ENCODE data around the gene ASRGL1.
"Not testable (repeated sequence)": the region's sequence is repeated elsewhere in the genome, so short reads cannot be mapped to it uniquely, and the experiment has no call there.

Gene ASRGL1

GRCh38 chr11:62353841-62354240, 16.6 kb downstream of the ASRGL1 start:
- DNase-seq: no peak

GRCh38 chr11:62358273-62358672, 21.0 kb downstream of the ASRGL1 start:
- no peak for DNase-seq

DNA sequence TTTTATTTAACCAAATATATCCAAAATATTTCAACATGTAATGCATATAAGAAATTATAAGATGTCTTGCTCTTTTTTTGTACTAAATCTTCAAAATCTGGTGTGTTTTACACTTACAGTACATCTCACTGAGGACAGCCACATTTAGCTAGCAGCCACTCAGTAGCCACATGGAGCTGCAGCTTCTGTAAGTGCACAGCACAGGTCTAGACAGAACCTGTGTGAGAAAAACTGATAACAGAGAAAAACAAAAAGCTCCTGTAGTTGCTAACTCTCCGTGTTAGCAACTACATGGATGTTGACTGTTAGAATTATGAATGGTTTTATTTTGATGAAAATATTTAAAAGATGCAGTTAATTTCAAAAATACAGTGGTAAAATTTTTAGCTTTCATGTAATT, 22.2 kb downstream of the ASRGL1 start:
- DNase-seq: no peak

- no peak for DNase-seq
These were observed 23.4 kb downstream of the ASRGL1 start for GRCh38 chr11:62360685-62361084.

- not testable (repeated sequence) for DNase-seq
These were observed 31.7 kb downstream of the ASRGL1 start for GRCh38 chr11:62368861-62369477.

DNA sequence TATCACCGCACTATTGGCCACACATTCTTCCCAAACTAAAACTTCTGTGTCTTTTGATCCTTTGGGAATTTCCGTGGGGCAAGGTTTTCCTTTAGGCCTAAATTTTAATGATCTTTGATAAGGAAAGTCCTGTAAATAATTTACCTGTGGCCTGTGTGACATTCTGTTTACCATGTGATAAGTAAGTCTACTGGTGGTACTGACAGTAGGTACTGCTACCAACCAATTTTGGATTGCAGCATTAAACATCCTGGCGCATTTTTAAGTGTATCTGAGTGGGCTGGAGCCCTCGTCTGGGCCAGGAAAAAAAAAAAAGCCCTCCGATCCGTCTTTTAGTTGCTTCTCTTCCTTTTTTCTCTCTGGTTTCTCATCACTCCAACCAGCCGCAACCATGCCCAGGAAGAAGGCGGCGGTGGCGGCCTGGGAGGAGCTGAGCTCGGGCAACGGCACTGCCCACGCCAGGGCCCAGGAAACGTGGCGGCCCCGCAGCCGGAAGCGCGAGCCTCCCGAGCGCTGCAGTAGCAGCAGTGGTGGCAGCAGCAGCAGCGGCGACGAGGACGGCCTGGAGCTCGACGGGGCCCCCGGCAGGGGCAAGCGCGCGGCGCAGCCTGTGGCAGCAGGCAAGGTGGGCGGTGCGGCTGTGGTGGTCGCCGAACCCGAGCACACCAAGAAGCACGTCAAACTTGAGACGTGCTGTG, 33.6 kb downstream of the ASRGL1 start:
- no peak for DNase-seq

DNA sequence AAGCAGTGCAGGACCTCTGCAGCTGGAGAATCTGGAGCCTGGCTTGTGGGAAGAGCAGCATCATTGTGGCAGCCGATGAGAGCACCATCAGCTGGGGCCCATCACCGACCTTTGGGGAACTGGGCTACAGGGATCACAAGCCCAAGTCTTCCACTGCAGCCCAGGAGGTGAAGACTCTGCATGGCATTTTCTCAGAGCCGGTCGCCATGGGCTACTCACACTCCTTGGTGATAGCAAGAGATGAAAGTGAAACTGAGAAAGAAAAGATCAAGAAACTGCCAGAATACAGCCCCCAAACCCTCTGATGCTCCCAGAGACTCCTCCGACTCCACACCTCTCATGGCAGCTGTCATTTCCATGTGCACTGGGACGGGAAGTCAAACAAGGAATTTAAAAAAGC, 35.6 kb downstream of the ASRGL1 start:
- no peak for DNase-seq

DNA sequence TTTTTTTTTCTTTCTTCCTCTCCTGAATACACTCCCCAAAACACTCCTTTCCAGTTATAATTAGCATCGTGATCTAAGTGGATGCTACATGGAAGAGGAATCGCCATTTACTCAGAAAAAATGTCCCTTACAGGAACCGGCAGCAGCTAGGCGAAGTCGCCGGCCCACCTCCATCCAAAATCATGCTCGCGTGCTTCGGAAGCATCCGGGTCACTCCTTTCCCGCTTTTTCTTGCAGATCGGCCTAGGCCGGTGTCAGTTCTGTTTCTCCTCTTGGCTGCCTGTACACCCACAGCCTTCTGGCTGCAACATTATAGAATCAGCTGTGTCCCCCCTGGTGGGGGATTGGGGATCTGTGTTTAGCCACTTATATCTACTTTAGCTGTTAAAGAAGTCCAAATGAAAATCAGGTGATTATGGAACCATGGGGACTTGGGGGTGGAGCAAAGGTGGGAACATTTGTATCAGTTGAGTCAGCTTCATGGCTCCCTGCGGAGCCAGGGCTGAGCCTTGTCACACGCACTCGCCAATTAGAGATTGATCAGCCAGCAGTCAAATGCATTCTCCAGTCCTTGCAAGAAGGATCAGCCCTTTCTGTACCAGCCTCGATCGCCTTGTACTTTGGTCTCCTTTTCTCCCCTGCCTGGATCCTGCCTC, 36.3 kb downstream of the ASRGL1 start:
- no peak for DNase-seq

GRCh38 chr11:62374801-62375200, 37.6 kb downstream of the ASRGL1 start:
- no peak for DNase-seq

DNA sequence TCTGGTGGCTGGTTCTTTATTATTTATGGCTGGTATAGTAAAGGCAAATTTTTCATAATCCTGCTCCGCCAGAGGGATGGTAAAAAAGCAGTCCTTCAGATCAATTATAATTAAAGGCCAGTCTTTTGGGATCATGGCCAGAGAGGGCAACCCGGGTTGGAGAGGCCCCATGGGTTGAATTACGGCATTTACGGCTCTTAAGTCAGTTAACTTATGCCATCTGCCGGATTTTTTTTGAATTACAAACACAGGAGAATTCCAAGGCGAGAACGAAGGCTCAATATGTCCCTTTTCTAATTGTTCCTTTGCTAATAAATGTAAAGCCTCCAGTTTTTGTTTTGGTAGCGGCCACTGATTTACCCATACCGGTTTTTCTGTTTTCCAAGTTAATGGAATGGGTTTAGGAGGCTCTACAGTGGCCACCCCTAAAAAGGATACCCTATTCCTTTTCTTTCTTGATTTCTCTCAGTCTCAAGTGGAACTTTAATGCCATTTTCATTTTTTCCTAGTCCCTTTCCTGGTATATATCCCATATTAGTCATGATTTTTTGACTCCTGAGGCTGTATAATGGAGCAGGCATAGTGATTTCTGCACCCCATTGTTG, 41.3 kb downstream of the ASRGL1 start:
- DNase-seq: peak; percentile 14 to 62

DNA sequence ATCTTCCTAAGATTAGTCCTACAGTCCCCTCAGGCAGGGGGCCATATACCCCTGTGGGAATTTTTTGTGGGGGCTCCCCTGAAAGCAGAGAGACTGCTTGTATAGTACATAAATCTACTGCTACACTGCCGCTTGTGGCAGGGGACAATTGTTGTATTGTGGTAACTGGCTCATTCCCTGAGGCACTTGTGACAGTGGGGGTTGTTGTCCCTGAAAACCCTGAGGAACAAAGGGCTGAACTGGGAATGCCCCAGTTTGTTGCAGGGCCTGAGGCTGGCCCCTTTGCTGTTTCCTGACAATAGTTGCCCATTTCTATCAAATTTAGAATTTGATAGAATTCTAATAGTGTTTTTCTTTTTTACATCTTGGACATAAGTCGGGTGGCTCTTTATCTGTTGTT, 42.3 kb downstream of the ASRGL1 start:
- not testable (repeated sequence) for DNase-seq

GRCh38 chr11:62380821-62381245, 43.6 kb downstream of the ASRGL1 start:
- peak; percentile 51 to 70 for DNase-seq

DNA sequence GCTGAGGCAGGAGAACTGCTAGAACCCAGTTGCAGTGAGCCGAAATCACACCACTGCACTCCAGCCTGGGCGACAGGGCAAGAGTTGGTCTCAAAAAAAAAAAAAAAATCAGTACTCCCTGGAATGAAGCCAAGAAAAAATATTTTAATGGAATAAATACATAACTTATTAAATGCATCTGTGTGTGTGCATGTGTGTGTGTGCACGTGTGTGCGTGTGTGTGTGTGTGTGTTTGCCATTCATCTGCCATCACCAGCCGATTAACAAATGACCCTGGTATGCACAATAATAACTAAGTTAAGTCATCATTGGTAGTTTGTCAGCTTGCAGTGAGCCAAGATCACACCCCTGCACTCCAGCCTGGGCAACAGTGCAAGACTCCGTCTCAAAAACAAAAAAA, 46.6 kb downstream of the ASRGL1 start:
- no peak for DNase-seq

GRCh38 chr11:62386083-62386482, 48.8 kb downstream of the ASRGL1 start:
- not testable (repeated sequence) for DNase-seq

GRCh38 chr11:62387381-62387780, 50.1 kb downstream of the ASRGL1 start:
- DNase-seq: no peak

- no peak for DNase-seq
These were observed 51.8 kb downstream of the ASRGL1 start for GRCh38 chr11:62388999-62389398.

DNA sequence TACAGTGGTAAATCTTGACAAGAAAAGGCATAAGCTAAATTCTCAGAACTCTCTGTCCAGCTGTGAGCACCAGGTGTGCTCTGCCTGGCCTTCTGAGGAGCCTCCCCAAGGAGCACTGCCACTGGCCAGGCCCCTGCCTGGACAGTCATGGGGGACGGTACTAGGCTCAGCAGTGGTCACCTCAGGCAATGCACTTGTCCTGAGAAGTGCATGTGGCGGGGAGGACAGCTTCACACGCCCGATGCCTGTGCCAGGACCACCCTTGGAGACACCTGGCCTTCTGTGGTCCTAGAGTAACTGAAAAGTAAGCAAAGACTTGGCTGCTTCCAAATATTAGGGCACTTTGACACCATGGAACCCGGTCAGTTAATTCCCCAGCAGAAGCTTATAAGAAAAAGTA, 53.0 kb downstream of the ASRGL1 start:
- DNase-seq: no peak

DNA sequence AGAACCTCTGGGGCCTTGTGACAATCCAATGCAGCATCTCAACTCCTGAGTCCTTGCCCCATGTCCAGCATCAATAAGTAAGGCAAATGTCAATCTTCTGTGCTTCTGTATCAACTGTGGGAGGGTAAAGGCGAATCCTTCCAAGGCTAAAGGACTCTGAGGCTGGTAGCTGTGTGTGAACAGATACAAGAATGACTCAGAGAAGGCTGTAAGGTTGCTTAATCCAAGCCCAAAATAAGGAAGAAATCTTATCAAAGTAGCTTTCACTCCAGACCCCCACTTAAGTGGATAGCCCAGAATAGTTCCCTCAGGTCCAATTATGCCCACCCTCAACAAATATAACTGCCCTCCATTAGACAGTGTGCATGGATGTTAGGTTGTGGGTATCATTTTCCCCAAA, 53.5 kb downstream of the ASRGL1 start:
- DNase-seq: no peak

DNA sequence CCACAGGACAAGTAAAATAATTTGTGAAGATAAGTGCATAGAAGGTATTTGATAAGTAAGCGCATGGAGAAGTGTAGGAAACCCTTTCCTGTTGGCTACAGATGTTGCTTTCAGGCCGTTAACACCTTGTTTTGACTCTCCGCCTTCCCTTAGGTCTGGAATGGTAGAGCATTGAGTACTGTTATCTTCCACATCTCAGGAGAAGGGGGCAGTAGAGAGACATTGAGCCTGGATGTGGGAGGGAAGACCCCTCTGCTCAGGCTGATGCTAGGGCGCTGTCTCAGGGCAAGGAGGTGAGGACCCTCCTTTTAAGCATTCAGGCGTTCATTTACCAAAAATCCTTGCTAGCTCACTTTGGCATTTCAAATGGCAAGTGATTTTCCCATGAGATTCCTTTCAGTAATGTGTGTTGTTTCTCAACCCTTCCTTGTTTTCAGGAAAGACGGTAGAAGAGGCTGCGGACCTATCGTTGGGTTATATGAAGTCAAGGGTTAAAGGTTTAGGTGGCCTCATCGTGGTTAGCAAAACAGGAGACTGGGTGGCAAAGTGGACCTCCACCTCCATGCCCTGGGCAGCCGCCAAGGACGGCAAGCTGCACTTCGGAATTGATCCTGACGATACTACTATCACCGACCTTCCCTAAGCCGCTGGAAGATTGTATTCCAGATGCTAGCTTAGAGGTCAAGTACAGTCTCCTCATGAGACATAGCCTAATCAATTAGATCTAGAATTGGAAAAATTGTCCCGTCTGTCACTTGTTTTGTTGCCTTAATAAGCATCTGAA, 54.6 kb downstream of the ASRGL1 start:
- no peak for DNase-seq

DNA sequence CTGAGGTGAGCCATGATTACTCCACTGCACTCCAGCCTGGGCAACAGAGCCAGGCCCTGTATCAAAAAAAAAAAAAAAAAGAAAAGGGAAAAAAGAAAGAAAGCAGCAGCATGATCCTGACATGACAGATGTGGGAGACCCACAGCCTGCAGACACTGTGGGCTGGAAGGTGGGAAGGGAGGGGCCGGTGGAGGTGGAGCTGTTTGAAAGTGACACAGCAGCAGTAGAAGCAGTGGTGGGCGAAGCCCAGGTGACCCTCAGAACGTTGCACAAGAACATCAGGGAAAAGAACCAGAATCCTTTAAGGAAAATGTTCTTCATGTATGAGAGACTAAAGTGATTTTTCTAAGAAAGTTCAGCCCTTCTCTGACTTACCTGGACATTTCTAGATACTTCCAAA, 55.3 kb downstream of the ASRGL1 start:
- DNase-seq: no peak

- DNase-seq: peak in 1 of 2 experiments; percentile 7
These were observed 55.9 kb downstream of the ASRGL1 start for GRCh38 chr11:62393061-62393611.

DNA sequence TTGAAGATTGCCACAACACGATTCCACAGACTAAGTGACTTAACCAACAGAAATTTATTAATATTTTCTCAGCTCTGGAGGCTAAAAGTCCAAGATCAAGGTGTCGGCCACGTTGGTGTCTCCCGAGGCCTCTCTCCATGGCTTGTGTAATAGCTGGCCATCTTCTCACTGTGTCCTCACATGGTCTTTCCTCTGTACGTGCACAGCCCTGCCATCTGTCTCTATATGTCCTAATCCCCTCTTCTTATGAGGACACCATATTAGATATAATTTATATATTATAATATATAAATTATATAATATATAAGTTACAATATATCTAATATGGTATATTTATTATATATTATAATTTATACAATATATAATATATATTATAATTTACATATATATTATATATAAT, 56.5 kb downstream of the ASRGL1 start:
- DNase-seq: no peak
